BLaER1 treated with 17β-estradiol and CSF1 and Interleukin-3, amounts not matched to agents 10 nM and 100 nM (cell line): Measurements from ENCODE around the gene TTLL8.

Source experiments
- H3K27ac ChIP-seq, 11 experiments: shearing (Covaris generic); formaldehyde crosslinking; 2 replicates each; pipeline ENCODE4 v1.8.1; 2022
- H3K27me3 ChIP-seq, 11 experiments: shearing (Covaris generic); formaldehyde crosslinking; 2 replicates each; pipeline ENCODE4 v1.8.1; 2022
- H3K36me3 ChIP-seq, 11 experiments: shearing (Covaris generic); formaldehyde crosslinking; 2 replicates each; pipeline ENCODE4 v1.8.1; 2022
- H3K4me1 ChIP-seq, 10 experiments: shearing (Covaris generic); formaldehyde crosslinking; 2 replicates each; pipeline ENCODE4 v1.8.1; 2022
- H3K4me2 ChIP-seq, 11 experiments: shearing (Covaris generic); formaldehyde crosslinking; 2 replicates each; pipeline ENCODE4 v1.8.1; 2022
- H3K4me3 ChIP-seq, 10 experiments: shearing (Covaris generic); formaldehyde crosslinking; 2 replicates each; pipeline ENCODE4 v1.8.1; 2022
- H3K9ac ChIP-seq, 11 experiments: shearing (Covaris generic); formaldehyde crosslinking; 2 replicates each; pipeline ENCODE4 v1.8.1; 2022
- H3K9me3 ChIP-seq, 11 experiments: shearing (Covaris generic); formaldehyde crosslinking; replicated peaks in 1 of 11; 2 replicates each; pipeline ENCODE4 v1.8.1; 2022
- H4K20me1 ChIP-seq, 11 experiments: shearing (Covaris generic); formaldehyde crosslinking; 2 replicates each; pipeline ENCODE4 v1.8.1; 2022
- Cebpa-rat ChIP-seq, 11 experiments: shearing (Covaris generic); IDR thresholded peaks; 2 replicates each; pipeline ENCODE4 v1.8.1; 2022

The TTLL8 gene

DNA sequence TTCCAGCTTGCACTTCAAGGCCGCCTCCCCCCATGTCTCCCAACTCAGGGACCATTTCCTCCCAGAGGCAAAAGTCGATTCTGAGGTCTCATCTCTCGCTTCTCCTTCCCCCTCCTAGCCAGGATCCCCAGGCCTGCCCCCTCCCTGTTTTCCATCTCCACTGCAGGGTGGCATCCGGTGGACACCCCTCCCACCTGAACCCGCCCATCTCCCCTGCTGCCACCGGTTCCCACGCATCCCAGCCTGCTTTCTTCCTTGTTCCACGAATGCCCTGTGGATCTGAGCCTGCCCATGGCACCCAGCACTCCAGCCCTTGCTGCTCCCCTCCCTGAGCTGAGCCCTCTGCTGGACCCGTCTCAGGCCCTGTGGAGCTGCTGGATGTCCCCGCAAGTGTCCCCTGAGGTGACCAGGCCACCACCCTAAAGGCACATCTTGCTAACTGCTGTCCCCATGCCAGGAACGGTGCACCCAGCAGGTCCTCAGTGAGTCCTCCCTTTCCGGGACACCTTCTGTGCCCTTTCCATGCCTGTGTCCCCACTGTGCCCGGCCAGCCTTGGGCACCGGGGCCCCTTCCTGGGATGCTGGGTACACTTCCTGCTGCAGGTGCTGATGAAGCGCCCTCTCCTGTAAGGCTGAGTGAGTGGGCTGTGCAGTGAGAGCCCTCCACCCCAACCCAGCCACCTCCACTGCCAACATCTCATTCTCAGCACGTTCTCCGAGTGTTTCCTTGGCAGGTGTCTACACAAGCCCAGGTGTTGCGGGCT, 46.5 kb downstream of the TTLL8 start:
- Histone ChIP-seq H4K20me1 (peaks cover 0 to 42% (median 12%) of the 10 kb centered on the region in 11 experiments; a peak in 11 of 22 replicates), H3K4me1 (peaks cover 8 to 22% (median 13%) of the 10 kb centered on the region in 10 experiments; a peak in 15 of 20 replicates), H3K36me3 (no peaks in the 10 kb centered on the region), H3K4me2 (no peak overlapping the region), H3K27me3 (peaks cover 62 to 75% (median 70%) of the 10 kb centered on the region in 11 experiments), H3K9ac (no peak overlapping the region), H3K4me3 (no peak overlapping the region), H3K27ac (no peak overlapping the region), H3K9me3 (no peaks in the 10 kb centered on the region)
- TF ChIP-seq Cebpa-rat (IDR thresholded peaks at IDR 0.05), result no peak

DNA sequence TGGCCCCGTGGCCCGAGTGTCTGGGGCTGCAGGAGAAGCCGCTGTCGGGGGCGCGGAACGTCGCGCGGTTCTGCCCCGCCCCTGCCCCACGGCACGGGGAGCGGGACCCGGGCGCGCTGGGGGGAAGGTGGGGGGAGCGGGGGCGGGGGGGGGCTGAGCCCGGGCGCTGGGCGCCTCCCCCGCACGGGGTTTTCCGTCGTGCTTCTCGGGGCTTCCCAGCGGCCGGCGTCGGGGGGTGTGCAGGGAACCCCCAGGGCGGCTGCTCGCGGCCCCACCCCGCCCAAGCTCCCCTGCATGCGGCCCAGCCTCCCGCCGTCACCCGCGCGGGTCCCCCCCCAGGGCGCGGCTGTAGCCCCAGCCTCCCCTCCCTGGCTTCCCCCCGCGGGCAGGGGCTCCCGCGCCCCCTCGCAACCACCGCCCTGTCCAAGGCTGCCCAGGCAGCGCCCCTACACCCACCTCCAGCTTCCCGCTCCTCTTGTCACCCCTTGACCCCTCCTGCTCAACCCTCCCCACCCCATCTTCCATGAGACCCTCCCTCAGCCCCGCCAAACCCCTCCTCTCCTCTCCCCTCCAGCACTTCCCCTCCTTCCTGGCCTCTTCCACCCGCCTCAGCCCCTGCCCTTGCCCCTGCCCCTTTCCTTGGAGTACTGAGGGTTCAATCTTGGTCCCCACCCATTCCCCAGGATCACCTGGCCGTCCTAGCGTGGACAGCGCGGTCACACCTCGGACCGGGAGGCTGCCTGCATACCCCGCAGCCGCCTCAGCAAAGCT, 47.2 kb downstream of the TTLL8 start:
- Histone ChIP-seq H3K27ac (no peak overlapping the region), H3K4me3 (no peak overlapping the region), H3K9me3 (no peaks in the 10 kb centered on the region), H3K4me2 (no peak overlapping the region), H3K36me3 (no peaks in the 10 kb centered on the region), H4K20me1 (peaks cover 0 to 35% (median 12%) of the 10 kb centered on the region in 11 experiments; a peak in 11 of 22 replicates), H3K4me1 (peaks cover 8 to 14% (median 9%) of the 10 kb centered on the region in 10 experiments; a peak in 15 of 20 replicates), H3K9ac (no peak overlapping the region), H3K27me3 (peaks cover 56 to 67% (median 62%) of the 10 kb centered on the region in 11 experiments)
- no peak for TF ChIP-seq Cebpa-rat (IDR thresholded peaks at IDR 0.05)

DNA sequence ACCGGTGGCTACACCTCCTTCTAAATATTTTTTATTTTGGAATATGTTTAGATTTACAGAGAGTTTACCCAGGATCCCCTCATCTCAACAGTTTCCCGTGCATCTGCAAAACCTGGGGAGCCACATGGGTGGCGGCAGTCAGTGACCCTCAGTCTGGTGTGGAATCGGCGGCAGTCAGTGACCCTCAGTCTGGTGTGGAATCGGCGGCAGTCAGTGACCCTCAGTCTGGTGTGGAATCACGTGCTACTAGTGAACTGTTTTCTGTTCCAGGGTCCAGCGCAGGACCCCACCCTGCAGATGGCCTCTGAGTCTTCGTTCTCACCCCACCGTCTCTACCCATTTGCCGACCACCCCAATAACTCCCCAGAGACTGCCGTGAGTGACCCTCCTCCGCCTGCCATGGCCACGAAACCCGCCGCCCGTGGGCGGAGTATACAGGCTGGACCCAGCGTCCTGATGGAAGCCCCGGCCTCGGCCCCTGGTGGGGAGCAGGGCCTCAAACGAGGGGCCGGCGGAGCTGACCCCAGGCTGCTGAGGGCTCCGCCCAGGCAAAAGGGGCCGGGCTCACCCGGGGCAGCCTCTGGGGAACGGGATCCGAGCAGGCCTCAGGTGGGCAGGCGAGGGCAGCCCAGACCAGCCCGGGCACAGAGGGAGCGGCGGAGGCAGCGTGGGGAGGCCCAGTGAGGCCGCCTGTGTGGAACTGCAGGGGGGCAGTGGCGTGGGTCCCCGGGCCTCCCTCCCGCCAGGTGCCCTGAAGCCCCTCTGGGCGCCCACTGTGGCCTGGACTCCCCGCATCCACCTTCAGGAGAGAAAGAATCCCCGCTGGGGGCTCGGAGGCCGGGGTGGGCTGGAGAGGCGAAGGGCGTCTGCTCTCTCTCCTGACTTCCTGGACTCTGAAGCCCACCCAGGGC, 48.1 kb downstream of the TTLL8 start:
- H3K9ac ChIP-seq, result no peak overlapping the region
- H3K27ac ChIP-seq, result no peak overlapping the region
- no peak for TF ChIP-seq Cebpa-rat (IDR thresholded peaks at IDR 0.05)
- H3K27me3 ChIP-seq, result peaks cover 54 to 58% (median 55%) of the 10 kb centered on the region in 11 experiments
- no peaks in the 10 kb centered on the region for H3K36me3 ChIP-seq
- no peak overlapping the region for H3K4me2 ChIP-seq
- no peaks in the 10 kb centered on the region for H3K9me3 ChIP-seq
- H3K4me1 ChIP-seq, result peaks cover 7 to 13% (median 9%) of the 10 kb centered on the region in 10 experiments; a peak in 15 of 20 replicates
- peaks cover 0 to 35% (median 12%) of the 10 kb centered on the region in 11 experiments; a peak in 11 of 22 replicates for H4K20me1 ChIP-seq
- no peak overlapping the region for H3K4me3 ChIP-seq

DNA sequence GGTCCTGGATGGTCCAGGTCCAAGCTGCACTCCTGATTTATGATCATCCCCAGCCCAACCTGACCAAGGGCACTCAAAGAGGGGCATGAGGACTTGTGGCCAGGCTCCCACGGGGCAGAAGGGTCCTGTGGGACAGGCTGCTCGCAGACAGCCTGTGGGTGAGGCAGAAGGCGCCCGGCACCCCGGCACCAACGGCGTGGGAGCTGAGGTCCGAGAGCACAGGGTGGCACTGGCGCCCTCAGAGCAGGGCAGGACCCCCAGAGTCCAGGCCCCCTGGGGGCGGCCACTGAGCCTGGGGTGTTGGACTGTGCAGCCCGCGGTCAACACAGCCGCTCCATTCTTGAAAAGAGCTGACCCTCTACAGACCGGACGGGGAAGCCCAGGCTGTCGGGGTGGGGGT, 48.8 kb downstream of the TTLL8 start:
- H3K9ac ChIP-seq, result no peak overlapping the region

DNA sequence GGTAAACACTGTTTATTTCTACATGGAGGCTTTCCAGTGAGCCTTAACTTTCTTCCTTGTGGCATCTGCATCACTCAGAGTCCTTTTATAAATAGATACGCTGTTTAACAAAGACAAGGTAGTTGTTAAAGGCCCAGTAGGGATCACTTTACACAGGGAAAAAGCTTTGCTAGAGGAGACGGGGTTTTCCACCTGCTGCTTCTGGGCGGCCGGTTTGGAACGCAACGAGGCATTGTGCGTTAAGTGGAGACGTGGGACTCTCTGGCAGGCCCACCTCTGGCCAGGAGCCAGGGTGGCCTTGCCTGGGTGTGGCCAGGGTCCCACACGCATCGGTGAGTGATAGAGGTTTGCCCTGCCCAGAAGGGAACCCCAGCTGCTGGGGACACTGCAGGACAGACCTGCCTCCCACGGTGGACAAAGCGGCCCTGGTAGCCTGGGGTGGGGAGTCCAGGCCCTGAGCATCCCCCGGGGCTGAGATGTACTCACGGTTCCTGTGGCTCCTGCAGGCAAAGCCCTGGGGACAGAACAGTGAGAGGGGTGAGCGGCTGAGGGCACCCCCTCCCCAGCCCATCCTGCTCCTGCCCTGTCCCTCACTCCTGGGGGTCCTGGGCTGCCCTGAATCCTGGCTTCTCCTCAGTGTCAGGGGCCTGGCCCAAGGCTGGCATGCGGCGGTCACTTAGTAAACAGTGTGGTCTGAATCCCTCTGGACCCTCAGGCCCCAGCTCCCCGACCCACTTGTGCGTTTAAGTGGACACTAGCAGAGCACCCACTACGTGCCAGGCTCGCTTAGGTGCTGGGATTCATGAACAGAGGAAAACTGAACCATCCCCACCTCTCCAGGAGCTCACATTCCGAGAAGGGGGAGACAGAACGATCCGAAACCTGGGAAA, 49.7 kb downstream of the TTLL8 start:
- peaks cover 0 to 6% (median 0%) of the 10 kb centered on the region in 10 experiments; a peak in 2 of 20 replicates for H3K4me1 ChIP-seq
- no peak overlapping the region for H3K27ac ChIP-seq
- no peak overlapping the region for H3K4me2 ChIP-seq
- no peaks in the 10 kb centered on the region for H3K36me3 ChIP-seq
- no peaks in the 10 kb centered on the region for H3K9me3 ChIP-seq
- H3K27me3 ChIP-seq, result peaks cover 38 to 42% (median 38%) of the 10 kb centered on the region in 11 experiments
- H3K4me3 ChIP-seq, result no peak overlapping the region
- H4K20me1 ChIP-seq, result peaks cover 0 to 21% (median 3%) of the 10 kb centered on the region in 11 experiments; a peak in 6 of 22 replicates
- no peak overlapping the region for H3K9ac ChIP-seq
- TF ChIP-seq Cebpa-rat (IDR thresholded peaks at IDR 0.05), result no peak

More for the DNA sequence above, 48.8 kb downstream of the TTLL8 start:
- Histone ChIP-seq H4K20me1 (peaks cover 0 to 28% (median 4%) of the 10 kb centered on the region in 11 experiments; a peak in 9 of 22 replicates), H3K36me3 (no peaks in the 10 kb centered on the region), H3K4me1 (peaks cover 0 to 6% (median under 1%) of the 10 kb centered on the region in 10 experiments; a peak in 7 of 20 replicates), H3K27ac (no peak overlapping the region), H3K27me3 (peaks cover 46 to 51% (median 47%) of the 10 kb centered on the region in 11 experiments), H3K4me2 (no peak overlapping the region), H3K9me3 (no peaks in the 10 kb centered on the region), H3K4me3 (no peak overlapping the region)
- TF ChIP-seq Cebpa-rat (IDR thresholded peaks at IDR 0.05), result no peak

DNA sequence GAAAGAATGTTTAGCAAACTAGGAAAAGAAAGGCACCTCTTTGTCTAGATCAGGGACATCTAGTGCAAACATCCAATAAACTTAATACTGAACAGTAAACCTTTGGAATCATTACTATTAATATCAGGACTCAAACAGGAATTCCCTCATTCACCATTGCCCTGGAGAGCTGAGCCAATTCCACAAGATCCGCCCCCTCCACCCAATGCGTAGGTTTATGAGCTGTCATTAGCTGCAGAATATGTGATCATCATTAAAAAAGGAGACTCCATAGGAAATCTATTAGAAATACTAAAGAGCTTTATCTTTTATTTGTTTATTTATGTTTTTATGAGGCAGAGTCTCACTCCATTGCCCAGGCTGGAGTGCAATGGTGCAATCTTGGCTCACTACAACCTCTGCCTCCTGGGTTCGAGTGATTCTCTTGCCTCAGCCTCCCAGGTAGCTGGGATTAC, 51.0 kb downstream of the TTLL8 start:
- peaks cover 0 to 6% (median 0%) of the 10 kb centered on the region in 10 experiments; a peak in 2 of 20 replicates for H3K4me1 ChIP-seq
- H3K4me2 ChIP-seq, result no peak overlapping the region
- no peak overlapping the region for H3K9ac ChIP-seq
- H3K27me3 ChIP-seq, result peaks cover 24 to 29% (median 25%) of the 10 kb centered on the region in 11 experiments
- peaks cover 0 to 8% (median 0%) of the 10 kb centered on the region in 11 experiments; a peak in 5 of 22 replicates for H4K20me1 ChIP-seq
- no peaks in the 10 kb centered on the region for H3K9me3 ChIP-seq
- no peak overlapping the region for H3K4me3 ChIP-seq
- H3K27ac ChIP-seq, result no peak overlapping the region
- TF ChIP-seq Cebpa-rat (IDR thresholded peaks at IDR 0.05), result no peak
- H3K36me3 ChIP-seq, result no peaks in the 10 kb centered on the region

DNA sequence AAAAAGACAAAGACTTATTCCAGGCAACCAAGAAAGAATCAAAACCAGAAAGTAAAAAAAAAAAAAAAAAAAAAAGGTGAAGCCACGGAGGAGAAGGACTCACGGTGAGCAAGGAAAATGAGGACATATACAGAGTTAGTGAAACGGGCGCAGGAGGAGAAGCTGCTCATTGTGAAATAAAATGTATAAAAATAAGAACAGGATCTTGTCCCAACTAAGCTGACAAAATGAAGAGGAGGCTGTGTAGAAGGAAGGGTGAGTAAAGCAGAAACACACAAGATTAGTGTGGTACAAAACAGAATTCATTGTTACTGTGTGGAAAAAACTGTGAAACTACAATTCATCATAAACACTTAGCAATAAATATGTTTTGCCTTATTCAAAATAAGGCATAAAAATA, 53.2 kb downstream of the TTLL8 start:
- H3K9me3 ChIP-seq, result no peaks in the 10 kb centered on the region
- no peaks in the 10 kb centered on the region; a peak in 2 of 22 replicates for H4K20me1 ChIP-seq
- H3K27ac ChIP-seq, result no peak overlapping the region
- H3K4me1 ChIP-seq, result peaks cover 0 to 10% (median 0%) of the 10 kb centered on the region in 10 experiments; a peak in 3 of 20 replicates
- H3K27me3 ChIP-seq, result peaks cover 3 to 7% (median 4%) of the 10 kb centered on the region in 11 experiments
- no peak overlapping the region for H3K4me2 ChIP-seq
- no peak overlapping the region for H3K9ac ChIP-seq
- TF ChIP-seq Cebpa-rat (IDR thresholded peaks at IDR 0.05), result no peak
- H3K36me3 ChIP-seq, result no peaks in the 10 kb centered on the region
- H3K4me3 ChIP-seq, result no peak overlapping the region
